Cardiac muscle cell (in vitro differentiated cells and primary cell): Measurements from ENCODE around the gene SBF2. TPM values are rescaled to one million over a fixed set of nuclear protein-coding genes. Genes with fewer than 3 reads are reported as not detected.
A peak's percentile ranks its signal among the peaks of the same experiment; 100 is the strongest.

ENCODE experiments used
- DNase-seq, 2 donors: peaks; one replicate each; pipeline versions ENCODE4 v3.0.0 to v3.0.0-alpha.2; 2010 to 2017; ENCODE audit warnings: low read depth in 1 of 2, low spot score in 1 of 2
- H3K27ac ChIP-seq: fragments of 200-600 bp; sonication (generic); 2 replicates; pipeline ENCODE4 v1.5.1; 2016
- H3K27me3 ChIP-seq: fragments of 200-600 bp; sonication (generic); 2 replicates; pipeline ENCODE4 v1.6.0; 2016; ENCODE audit warnings: control low read depth
- H3K36me3 ChIP-seq: fragments of 200-600 bp; sonication (generic); 2 replicates; pipeline ENCODE4 v1.5.1; 2016; ENCODE audit warnings: control low read depth
- H3K4me1 ChIP-seq: fragments of 200-600 bp; sonication (generic); 2 replicates; pipeline ENCODE4 v1.8.1; 2017; ENCODE audit warnings: low read depth, mild to moderate bottlenecking, mixed run types
- H3K4me3 ChIP-seq: fragments of 200-600 bp; sonication (generic); 2 replicates; pipeline ENCODE4 v1.5.1; 2016; ENCODE audit warnings: mild to moderate bottlenecking
- H3K9me3 ChIP-seq: fragments of 200-600 bp; sonication (generic); 2 replicates; pipeline ENCODE4 v1.5.1; 2017; ENCODE audit warnings: low read depth, mild to moderate bottlenecking, control low read depth
- polyA plus RNA-seq: library from polyadenylated mRNA; unstranded; fragments of >200 nt; fragmentation: Nextera tagmentation; extraction: Ambion mirVana; gene quantifications from 2 replicates; pipeline ENCODE4 v1.2.1, GENCODE V29; 2016
- total RNA-seq: library from RNA; depleted of rRNA; stranded (reverse); fragments of >200 nt; gene quantifications from 2 replicates; pipeline ENCODE4 v1.2.3, GENCODE V29; 2016
- TF ChIP-seq, protein P1 (sequence below): IDR thresholded peaks from 2 replicates; pipeline ENCODE4 v1.5.1; 2012; ENCODE audit warnings: low read depth, mild to moderate bottlenecking, low read length

The SBF2 gene
- total and polyA plus RNA-seq, 2 experiments from 2014 or later, result 13.3 to 32.3 TPM

GRCh38 chr11:10307400-10308200 is 13.6 kb upstream of the SBF2 start:
- Histone ChIP-seq H3K9me3 (no peaks in the 10 kb centered on the region), H3K4me1 (peaks cover 15% of the 10 kb centered on the region), H3K27me3 (peaks cover 11% of the 10 kb centered on the region), H3K36me3 (no peaks in the 10 kb centered on the region), H3K4me3 (peak overlapping the region; percentile 68), H3K27ac (no peak overlapping the region)
- TF ChIP-seq, protein P1, sequence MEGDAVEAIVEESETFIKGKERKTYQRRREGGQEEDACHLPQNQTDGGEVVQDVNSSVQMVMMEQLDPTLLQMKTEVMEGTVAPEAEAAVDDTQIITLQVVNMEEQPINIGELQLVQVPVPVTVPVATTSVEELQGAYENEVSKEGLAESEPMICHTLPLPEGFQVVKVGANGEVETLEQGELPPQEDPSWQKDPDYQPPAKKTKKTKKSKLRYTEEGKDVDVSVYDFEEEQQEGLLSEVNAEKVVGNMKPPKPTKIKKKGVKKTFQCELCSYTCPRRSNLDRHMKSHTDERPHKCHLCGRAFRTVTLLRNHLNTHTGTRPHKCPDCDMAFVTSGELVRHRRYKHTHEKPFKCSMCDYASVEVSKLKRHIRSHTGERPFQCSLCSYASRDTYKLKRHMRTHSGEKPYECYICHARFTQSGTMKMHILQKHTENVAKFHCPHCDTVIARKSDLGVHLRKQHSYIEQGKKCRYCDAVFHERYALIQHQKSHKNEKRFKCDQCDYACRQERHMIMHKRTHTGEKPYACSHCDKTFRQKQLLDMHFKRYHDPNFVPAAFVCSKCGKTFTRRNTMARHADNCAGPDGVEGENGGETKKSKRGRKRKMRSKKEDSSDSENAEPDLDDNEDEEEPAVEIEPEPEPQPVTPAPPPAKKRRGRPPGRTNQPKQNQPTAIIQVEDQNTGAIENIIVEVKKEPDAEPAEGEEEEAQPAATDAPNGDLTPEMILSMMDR, result peak; percentile 96
- DNase-seq, result peak; percentile 87 to 95

- Histone ChIP-seq H3K36me3 (no peaks in the 10 kb centered on the region), H3K9me3 (no peaks in the 10 kb centered on the region), H3K4me1 (peaks cover 20% of the 10 kb centered on the region), H3K27ac (no peak overlapping the region), H3K4me3 (peak overlapping the region; percentile 68), H3K27me3 (peaks cover 15% of the 10 kb centered on the region)
- DNase-seq, result no peak
- TF ChIP-seq, protein P1, result no peak
Observed at GRCh38 chr11:10307022-10307399, 13.0 kb upstream of the SBF2 start.

- DNase-seq, result peak; percentile 45 to 60
- Histone ChIP-seq H3K4me1 (peaks cover 21% of the 10 kb centered on the region), H3K9me3 (no peaks in the 10 kb centered on the region), H3K36me3 (no peaks in the 10 kb centered on the region), H3K4me3 (peak overlapping the region; percentile 68), H3K27me3 (peaks cover 23% of the 10 kb centered on the region), H3K27ac (peak overlapping the region; percentile 33)
- TF ChIP-seq, protein P1, result no peak
Observed at GRCh38 chr11:10305964-10306918, 12.2 kb upstream of the SBF2 start.

DNA sequence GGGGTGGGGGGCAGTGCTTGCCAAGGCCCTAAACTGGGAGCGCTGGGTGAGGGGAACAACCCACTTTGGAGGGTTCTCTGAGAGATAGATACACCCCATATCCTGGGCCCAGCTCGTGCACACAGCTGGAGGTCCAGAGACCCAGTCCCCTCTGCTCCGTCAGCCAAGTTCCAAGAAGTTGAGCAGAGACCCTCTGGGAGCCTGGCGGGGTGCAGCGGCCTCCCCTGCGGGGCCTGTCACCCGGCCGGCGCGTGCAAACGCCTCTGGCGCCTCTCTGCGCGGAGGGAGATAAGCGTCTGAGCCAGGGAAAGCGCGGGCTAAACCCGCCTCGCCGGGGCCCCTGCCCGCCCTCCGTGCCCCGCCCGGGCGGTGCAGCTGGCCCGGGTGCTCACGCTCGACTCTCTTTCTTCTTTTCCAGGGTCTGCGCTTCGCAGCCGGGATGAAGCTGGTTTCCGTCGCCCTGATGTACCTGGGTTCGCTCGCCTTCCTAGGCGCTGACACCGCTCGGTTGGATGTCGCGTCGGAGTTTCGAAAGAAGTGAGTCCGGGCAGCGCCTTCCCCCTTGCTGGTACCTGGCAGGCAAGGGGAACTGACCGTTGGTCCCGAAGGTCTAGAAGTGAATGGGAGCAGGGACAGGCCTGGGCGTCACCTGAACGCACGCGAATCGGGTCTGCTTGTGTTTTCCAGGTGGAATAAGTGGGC is 11.4 kb upstream of the SBF2 start:
- H3K27me3 ChIP-seq, result peaks cover 31% of the 10 kb centered on the region
- TF ChIP-seq, protein P1, result no peak
- DNase-seq, result peak; percentile 51 to 70
- peak overlapping the region; percentile 68 for H3K4me3 ChIP-seq
- peaks cover 18% of the 10 kb centered on the region for H3K4me1 ChIP-seq
- no peaks in the 10 kb centered on the region for H3K9me3 ChIP-seq
- peak overlapping the region; percentile 33 for H3K27ac ChIP-seq
- H3K36me3 ChIP-seq, result no peaks in the 10 kb centered on the region

GRCh38 chr11:10304495-10305261 is 10.7 kb upstream of the SBF2 start, which contains the start of gene ADM:
Gene ADM, plus strand, starts transcription at chr11:10305073. Its CDS starts 628 bp downstream, at chr11:10305701.
- Histone ChIP-seq H3K27ac (peak within 1 kb of the TSS; percentile 61), H3K4me1 (peaks cover 11% of the 10 kb centered on the region)

More at GRCh38 chr11:10304495-10305261, 10.7 kb upstream of the SBF2 start, which contains the start of gene ADM:
- Histone ChIP-seq H3K27me3 (peaks cover 33% of the 10 kb centered on the region), H3K4me3 (peak within 1 kb of the TSS; percentile 68), H3K36me3 (no peaks in the 10 kb centered on the region), H3K9me3 (no peaks in the 10 kb centered on the region)
- DNase-seq, result peak; percentile 89 to 96
- TF ChIP-seq, protein P1, result peak; percentile 64
